Endodermal cell (in vitro differentiated cells): Measurements from ENCODE around the gene OR2M7. TPM values are rescaled to one million over a fixed set of nuclear protein-coding genes. Genes with fewer than 3 reads are reported as not detected.
"Not testable (repeated sequence)": the region's sequence is repeated elsewhere in the genome, so short reads cannot be mapped to it uniquely, and the experiment has no call there.

ENCODE experiments used
- DNase-seq: peaks from one replicate; pipeline ENCODE4 v3.0.0-alpha.2; 2017
- H3K27ac ChIP-seq: 2 replicates; pipeline ENCODE4 v1.5.1; 2013; ENCODE audit warnings: mild to moderate bottlenecking, low read depth, low read length, moderate library complexity
- H3K27me3 ChIP-seq: 2 replicates; pipeline ENCODE4 v1.6.1; 2013; ENCODE audit warnings: mild to moderate bottlenecking, low read length, moderate library complexity; ENCODE audit not compliant: insufficient read depth, control insufficient read depth, poor library complexity, severe bottlenecking
- H3K36me3 ChIP-seq: 2 replicates; pipeline ENCODE4 v1.7.0; 2013; ENCODE audit warnings: mild to moderate bottlenecking, low read length, moderate library complexity; ENCODE audit not compliant: control insufficient read depth, insufficient read depth
- H3K4me1 ChIP-seq: one replicate; pipeline ENCODE4 v1.7.0; 2013; ENCODE audit warnings: low read length; ENCODE audit not compliant: control insufficient read depth, insufficient read depth
- H3K4me3 ChIP-seq: 2 replicates; pipeline ENCODE4 v1.5.1; 2013; ENCODE audit warnings: mild to moderate bottlenecking, low read length, moderate library complexity
- H3K9ac ChIP-seq: 2 replicates; pipeline ENCODE4 v1.6.1; 2013; ENCODE audit warnings: mild to moderate bottlenecking, low read length, moderate library complexity; ENCODE audit not compliant: poor library complexity, severe bottlenecking; ENCODE audit errors: extremely low read depth
- H3K9me3 ChIP-seq: 2 replicates; pipeline ENCODE4 v1.6.1; 2013; ENCODE audit warnings: mild to moderate bottlenecking, low read length, moderate library complexity; ENCODE audit not compliant: control insufficient read depth
- H3K27ac Mint-ChIP-seq: 2 replicates; pipeline ENCODE4 v1.8.0; 2020; ENCODE audit warnings: mixed read lengths
- H3K27me3 Mint-ChIP-seq: 2 replicates; pipeline ENCODE4 v1.8.0; 2021; ENCODE audit warnings: mild to moderate bottlenecking, mixed read lengths; ENCODE audit not compliant: insufficient read depth
- H3K36me3 Mint-ChIP-seq: 2 replicates; pipeline ENCODE4 v1.8.0; 2020; ENCODE audit warnings: low read depth, mixed read lengths
- H3K4me1 Mint-ChIP-seq: 2 replicates; pipeline ENCODE4 v1.8.0; 2020; ENCODE audit warnings: mixed read lengths
- H3K4me3 Mint-ChIP-seq: 2 replicates; pipeline ENCODE4 v1.8.0; 2020; ENCODE audit warnings: mild to moderate bottlenecking, moderate library complexity, mixed read lengths
- H3K9me3 Mint-ChIP-seq: 2 replicates; pipeline ENCODE4 v1.8.0; 2020; ENCODE audit warnings: mild to moderate bottlenecking, mixed read lengths
- CTCF ChIP-seq: fragments of 200-600 bp; sonication (generic); conservative IDR thresholded peaks from 2 replicates; pipeline ENCODE4 v1.5.0; 2021; ENCODE audit warnings: antibody characterized with exemption, mild to moderate bottlenecking
- WGBS, 2 experiments: methylation state at CpG; one replicate each; pipeline versions ENCODE4 v1.1.5 to v1.1.7; 2013; ENCODE audit warnings: missing lambda C conversion rate in 2 of 2, mixed read lengths in 1 of 2; ENCODE audit not compliant: insufficient coverage in 1 of 2, insufficient read length in 1 of 2; 5-methylcytosine and 5-hydroxymethylcytosine counted together
- total RNA-seq, 2 donors: library from RNA; stranded (reverse); fragmentation: NEBNext Ultra II Directional in 1 of 2; extraction: Animal tissue kit (Norgen Biotek cat#: 25700) in 1 of 2; gene quantifications; 2 replicates in 1 of 2; 3 replicates in 1 of 2; pipeline ENCODE4 v1.2.1, GENCODE V29; 2021

The OR2M7 gene
- total RNA-seq, 2 donors from 2014 or later: not detected

GRCh38 chr1:248306103-248306502, 18.3 kb downstream of the OR2M7 start:
- H3K27ac Mint-ChIP-seq: no peak overlapping the region
- no peaks in the 10 kb centered on the region for H3K27me3 ChIP-seq
- 81 to 88% methylated on average over 11 to 19 of the region's 19 CpGs for WGBS, 2 experiments
- peaks cover 65% of the 10 kb centered on the region for H3K9me3 ChIP-seq
- H3K27ac ChIP-seq: no peak overlapping the region
- peaks cover 68% of the 10 kb centered on the region for H3K9me3 Mint-ChIP-seq
- H3K36me3 Mint-ChIP-seq: no peaks in the 10 kb centered on the region
- H3K36me3 ChIP-seq: no peaks in the 10 kb centered on the region
- H3K4me3 ChIP-seq: no peak overlapping the region
- H3K4me3 Mint-ChIP-seq: no peak overlapping the region
- H3K4me1 Mint-ChIP-seq: no peaks in the 10 kb centered on the region
- no peak overlapping the region for H3K9ac ChIP-seq
- TF ChIP-seq CTCF: no peak
- no peak for DNase-seq
- H3K27me3 Mint-ChIP-seq: no peaks in the 10 kb centered on the region
- no peaks in the 10 kb centered on the region for H3K4me1 ChIP-seq

- not testable (repeated sequence) for H3K9ac ChIP-seq, H3K4me3 ChIP-seq, H3K27me3 ChIP-seq, H3K4me3 Mint-ChIP-seq, DNase-seq, H3K36me3 ChIP-seq, H3K4me1 ChIP-seq, H3K36me3 Mint-ChIP-seq, H3K27ac Mint-ChIP-seq, H3K27me3 Mint-ChIP-seq, H3K4me1 Mint-ChIP-seq, H3K27ac ChIP-seq
- H3K9me3 ChIP-seq: peaks cover 65% of the 10 kb centered on the region
- H3K9me3 Mint-ChIP-seq: peaks cover 68% of the 10 kb centered on the region
- WGBS, 2 experiments: 60 to 75% methylated on average over 1 to 8 of the region's 9 CpGs
These were observed 18.7 kb downstream of the OR2M7 start for GRCh38 chr1:248305672-248306071.

- H3K27ac Mint-ChIP-seq: no peak within 1 kb of the TSS
- no peak for TF ChIP-seq CTCF
- H3K9me3 Mint-ChIP-seq: peaks cover 67% of the 10 kb centered on the region
- H3K9me3 ChIP-seq: peaks cover 51% of the 10 kb centered on the region
- no peak within 1 kb of the TSS for H3K27ac ChIP-seq
- H3K9ac ChIP-seq: no peak within 1 kb of the TSS
- 80 to 89% methylated on average over 1 of the region's 1 CpG for WGBS, 2 experiments
- H3K27me3 ChIP-seq: no peaks in the 10 kb centered on the region
- H3K36me3 Mint-ChIP-seq: no peaks in the 10 kb centered on the region
- no peaks in the 10 kb centered on the region for H3K4me1 Mint-ChIP-seq
- no peak within 1 kb of the TSS for H3K4me3 ChIP-seq
- H3K4me3 Mint-ChIP-seq: no peak within 1 kb of the TSS
- DNase-seq: no peak
- H3K27me3 Mint-ChIP-seq: no peaks in the 10 kb centered on the region
- no peaks in the 10 kb centered on the region for H3K4me1 ChIP-seq
- no peaks in the 10 kb centered on the region for H3K36me3 ChIP-seq
These were observed 21.0 kb downstream of the OR2M7 start, which contains the start of gene OR2T12 for GRCh38 chr1:248303324-248303723. TSS of gene OR2T12 (minus strand) at chr1:248303424. CDS start at chr1:248295578, 7,846 bp downstream.

GRCh38 chr1:248288391-248288790, 36.0 kb downstream of the OR2M7 start:
- no peak for DNase-seq
- no peak overlapping the region for H3K4me3 Mint-ChIP-seq
- Histone ChIP-seq H3K27ac (no peak overlapping the region), H3K36me3 (no peaks in the 10 kb centered on the region), H3K9ac (no peak overlapping the region), H3K4me3 (no peak overlapping the region), H3K4me1 (no peaks in the 10 kb centered on the region), H3K27me3 (no peaks in the 10 kb centered on the region), H3K9me3 (peaks cover 71% of the 10 kb centered on the region)
- H3K36me3 Mint-ChIP-seq: no peaks in the 10 kb centered on the region
- WGBS, 2 experiments: 73% methylated on average over 2 of the region's 6 CpGs; no CpG with 5 or more reads in 1 of the 2 experiments
- H3K9me3 Mint-ChIP-seq: peaks cover 72% of the 10 kb centered on the region
- no peak for TF ChIP-seq CTCF
- H3K4me1 Mint-ChIP-seq: no peaks in the 10 kb centered on the region
- H3K27ac Mint-ChIP-seq: no peak overlapping the region
- H3K27me3 Mint-ChIP-seq: no peaks in the 10 kb centered on the region
